AG10803 (cell line): Measurements from ENCODE around the gene FTO.

Experiments used
- DNase-seq: peaks from one replicate; pipeline ENCODE4 v3.0.0; 2010; ENCODE audit warnings: low read depth
- H3K4me3 ChIP-seq: 2 replicates; pipeline ENCODE4 v1.5.1; 2011; ENCODE audit warnings: mild to moderate bottlenecking, low read length, control low read depth
- CTCF ChIP-seq: conservative IDR thresholded peaks from 2 replicates; pipeline ENCODE4 v1.5.1; 2011; ENCODE audit warnings: mild to moderate bottlenecking, low read length, control low read depth, inconsistent platforms

Gene FTO

GRCh38 chr16:54153240-54153934, 449.4 kb downstream of the FTO start:
- no peak overlapping the region for H3K4me3 ChIP-seq
- TF ChIP-seq CTCF: no peak
- no peak for DNase-seq

- TF ChIP-seq CTCF: no peak
- H3K4me3 ChIP-seq: no peak overlapping the region
- DNase-seq: no peak
Measured at GRCh38 chr16:54156349-54156748, 452.4 kb downstream of the FTO start.

GRCh38 chr16:54158986-54159385, 455.0 kb downstream of the FTO start:
- DNase-seq: no peak
- TF ChIP-seq CTCF: no peak
- H3K4me3 ChIP-seq: no peak overlapping the region

- no peak overlapping the region for H3K4me3 ChIP-seq
- no peak for TF ChIP-seq CTCF
- no peak for DNase-seq
Measured at GRCh38 chr16:54159490-54160080, 455.6 kb downstream of the FTO start.

- TF ChIP-seq CTCF: no peak
- DNase-seq: no peak
- H3K4me3 ChIP-seq: no peak overlapping the region
Measured at GRCh38 chr16:54160252-54160860, 456.4 kb downstream of the FTO start.

GRCh38 chr16:54160939-54161897, 457.3 kb downstream of the FTO start:
- no peak for DNase-seq
- TF ChIP-seq CTCF: no peak
- no peak overlapping the region for H3K4me3 ChIP-seq
